Peyer's patch (tissue), 4 donors: ENCODE measurements around the gene ZNF217.

Source experiments
- CTCF ChIP-seq, 6 experiments: fragments of 450-650 bp in 4 of 6; fragments of 200-600 bp in 2 of 6; sonication (generic) in 1 of 6; IDR thresholded peaks; one replicate each; pipeline ENCODE4 v1.5.1; 2017 to 2019; ENCODE audit warnings: antibody characterized with exemption in 6 of 6, mild to moderate bottlenecking in 3 of 6, moderate library complexity in 1 of 6
- POLR2A ChIP-seq, 2 donors: fragments of 450-650 bp; IDR thresholded peaks; one replicate each; pipeline ENCODE4 v1.5.1; 2017; ENCODE audit warnings: antibody characterized with exemption in 2 of 2, mild to moderate bottlenecking in 2 of 2, moderate library complexity in 2 of 2

GRCh38 chr20:53569005-53569404, 24.6 kb downstream of the ZNF217 start:
- no peak for TF ChIP-seq POLR2A (IDR thresholded peaks at IDR 0.05)
- no peak for TF ChIP-seq CTCF (IDR thresholded peaks at IDR 0.05)
